NK-92 (cell line): ENCODE results near the gene WRNIP1.
"Not testable (repeated sequence)": the region's sequence is repeated elsewhere in the genome, so short reads cannot be mapped to it uniquely, and the experiment has no call there.

Experiments used
- DNase-seq: peaks from one replicate; lab custom pipeline; 2025; ENCODE audit not compliant: unreplicated experiment; lab: John Stamatoyannopoulos, UW

The WRNIP1 gene

DNA sequence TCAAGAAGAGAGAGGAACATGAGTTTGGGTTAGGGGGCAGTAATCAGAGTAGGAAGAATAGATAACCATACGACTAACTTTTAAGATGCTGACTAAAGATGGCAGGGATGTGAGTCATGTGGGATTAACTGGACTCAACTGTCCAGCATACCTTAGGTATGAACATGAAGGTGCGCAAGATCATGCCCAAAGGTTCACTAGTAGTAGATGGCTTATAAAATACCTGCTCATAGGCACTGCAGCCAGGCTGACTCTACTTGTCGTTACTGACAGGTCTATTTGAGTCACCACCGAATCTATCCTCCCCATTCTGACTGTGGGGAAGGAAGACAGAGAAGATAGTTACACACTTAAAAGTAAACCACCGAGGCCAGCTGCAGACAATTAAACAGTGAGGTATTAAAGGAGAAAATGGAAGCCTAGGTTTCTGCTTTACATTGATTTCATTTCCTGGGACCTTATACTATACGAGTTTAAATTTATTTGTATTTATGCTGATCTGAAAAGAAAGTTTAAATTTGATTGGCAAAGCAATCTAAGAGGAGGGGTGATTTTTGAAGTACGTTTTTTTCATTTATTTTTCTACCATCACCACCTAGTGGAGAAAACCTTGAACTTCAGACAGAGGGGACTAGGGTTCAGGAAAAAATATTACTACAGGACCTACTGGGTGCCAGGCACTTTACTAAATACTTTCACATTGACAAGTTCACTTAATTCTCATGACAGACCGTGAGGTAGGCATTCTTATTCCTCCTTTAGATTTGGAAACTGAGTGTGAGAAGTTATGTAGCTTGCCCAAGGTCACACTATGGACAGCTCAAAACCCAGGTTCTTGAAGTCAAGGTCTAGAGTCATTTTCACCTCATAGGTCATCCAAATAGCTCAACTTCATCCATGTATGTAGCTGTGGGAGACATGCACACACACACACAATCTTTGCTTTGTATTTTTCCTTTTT, 4.0 kb upstream of the WRNIP1 start:
- DNase-seq = no peak

DNA sequence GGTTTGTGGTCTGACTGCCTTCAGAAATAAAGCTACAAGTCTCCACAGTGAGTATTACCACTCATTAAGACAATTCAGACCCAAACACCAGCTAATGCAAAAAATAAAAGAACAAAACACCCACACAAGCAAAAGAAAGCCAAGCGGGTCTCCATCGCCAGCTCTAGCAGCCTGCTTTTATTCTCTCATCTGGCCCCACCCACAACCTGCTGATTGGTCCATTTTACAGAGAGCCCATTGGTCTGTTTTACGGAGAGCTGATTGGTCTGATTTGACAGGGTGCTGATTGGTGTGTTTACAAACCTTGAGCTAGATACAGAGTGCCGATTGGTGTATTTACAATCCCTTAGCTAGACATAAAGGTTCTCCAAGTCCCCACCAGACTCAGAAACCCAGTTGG, 2.3 kb upstream of the WRNIP1 start:
- DNase-seq = not testable (repeated sequence)

DNA sequence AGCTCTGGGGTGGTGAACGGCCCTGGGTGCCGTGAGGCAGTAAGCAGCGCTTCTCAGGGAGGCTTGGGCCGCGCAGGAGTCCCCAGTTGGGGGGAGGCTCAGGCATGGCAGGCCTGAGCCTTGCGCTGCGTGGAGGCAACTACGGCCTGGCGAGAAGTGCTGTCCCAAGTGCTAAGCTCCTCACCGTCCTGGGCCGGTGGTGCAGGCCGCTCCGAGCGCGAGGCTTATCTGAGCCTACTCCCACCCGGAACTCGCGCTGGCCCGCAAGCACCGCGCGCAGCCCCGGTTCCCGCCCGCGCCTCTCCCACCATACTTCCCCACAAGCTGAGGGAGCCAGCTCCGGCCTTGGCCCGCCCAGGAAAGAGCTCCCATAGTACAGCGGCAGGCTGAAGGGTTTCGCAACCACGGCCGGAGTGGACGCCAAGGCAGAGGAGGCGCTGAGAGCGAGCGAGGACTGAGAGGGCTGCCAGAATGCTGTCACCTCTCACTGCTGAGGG, 1.8 kb upstream of the WRNIP1 start:
- no peak for DNase-seq

DNA sequence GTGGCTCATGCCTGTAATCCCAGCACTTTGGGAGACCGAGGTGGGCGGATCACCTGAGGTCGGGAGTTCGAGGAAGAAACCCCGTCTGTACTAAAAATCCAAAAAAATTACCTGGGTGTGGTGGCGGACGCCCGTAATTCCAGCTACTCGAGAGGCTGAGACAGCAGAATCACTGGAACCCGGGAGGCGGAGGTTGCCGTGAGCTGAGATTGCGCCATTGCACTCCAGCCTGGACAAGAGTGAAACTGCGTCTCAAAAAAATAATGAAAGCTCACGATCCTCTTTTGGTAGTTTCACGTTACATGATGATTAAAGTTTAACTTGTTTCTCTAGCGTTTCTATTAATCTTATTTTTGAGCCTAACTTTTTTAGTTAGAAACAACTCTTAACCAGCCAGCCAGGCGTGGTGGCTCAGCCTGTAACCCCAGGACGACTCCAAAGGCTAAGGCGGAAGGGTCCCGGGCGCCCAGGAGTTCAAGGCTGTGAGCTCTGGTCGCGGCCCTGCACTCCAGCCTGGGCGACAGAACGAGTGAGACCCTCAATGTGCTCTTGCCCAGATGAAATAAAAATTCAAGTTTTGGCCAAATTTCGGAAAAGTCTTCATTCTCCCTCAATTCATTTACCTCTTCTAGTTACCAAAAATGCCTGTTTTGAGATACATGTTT, 1.2 kb upstream of the WRNIP1 start:
- no peak for DNase-seq

DNA sequence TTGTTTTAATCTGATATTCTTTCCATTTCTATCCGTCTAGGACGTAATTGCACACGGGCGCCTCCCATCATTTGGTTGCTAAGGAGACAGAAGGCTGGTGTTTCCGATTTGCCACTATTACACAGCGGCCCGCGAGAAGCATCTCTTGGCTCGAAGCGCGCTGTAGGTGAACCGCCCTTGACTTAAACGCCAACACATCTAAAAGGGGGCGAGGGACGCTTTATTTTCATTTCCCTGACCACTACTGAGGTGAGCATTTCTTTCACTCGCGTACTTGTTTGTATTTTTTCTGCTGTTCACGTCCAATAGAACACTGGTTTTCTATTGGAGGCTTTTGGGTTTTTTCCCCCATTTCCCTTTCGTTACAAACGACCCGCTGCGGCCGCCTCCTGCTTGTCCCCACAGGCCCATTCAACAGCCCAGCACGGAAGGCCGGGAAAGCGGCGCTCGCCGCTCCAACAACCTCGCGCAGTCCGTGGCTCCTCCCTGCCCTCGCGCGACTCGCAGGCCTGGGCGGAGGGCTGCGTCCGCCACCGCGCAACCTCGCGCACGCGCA, 505 bp upstream of the WRNIP1 start:
- no peak for DNase-seq

DNA sequence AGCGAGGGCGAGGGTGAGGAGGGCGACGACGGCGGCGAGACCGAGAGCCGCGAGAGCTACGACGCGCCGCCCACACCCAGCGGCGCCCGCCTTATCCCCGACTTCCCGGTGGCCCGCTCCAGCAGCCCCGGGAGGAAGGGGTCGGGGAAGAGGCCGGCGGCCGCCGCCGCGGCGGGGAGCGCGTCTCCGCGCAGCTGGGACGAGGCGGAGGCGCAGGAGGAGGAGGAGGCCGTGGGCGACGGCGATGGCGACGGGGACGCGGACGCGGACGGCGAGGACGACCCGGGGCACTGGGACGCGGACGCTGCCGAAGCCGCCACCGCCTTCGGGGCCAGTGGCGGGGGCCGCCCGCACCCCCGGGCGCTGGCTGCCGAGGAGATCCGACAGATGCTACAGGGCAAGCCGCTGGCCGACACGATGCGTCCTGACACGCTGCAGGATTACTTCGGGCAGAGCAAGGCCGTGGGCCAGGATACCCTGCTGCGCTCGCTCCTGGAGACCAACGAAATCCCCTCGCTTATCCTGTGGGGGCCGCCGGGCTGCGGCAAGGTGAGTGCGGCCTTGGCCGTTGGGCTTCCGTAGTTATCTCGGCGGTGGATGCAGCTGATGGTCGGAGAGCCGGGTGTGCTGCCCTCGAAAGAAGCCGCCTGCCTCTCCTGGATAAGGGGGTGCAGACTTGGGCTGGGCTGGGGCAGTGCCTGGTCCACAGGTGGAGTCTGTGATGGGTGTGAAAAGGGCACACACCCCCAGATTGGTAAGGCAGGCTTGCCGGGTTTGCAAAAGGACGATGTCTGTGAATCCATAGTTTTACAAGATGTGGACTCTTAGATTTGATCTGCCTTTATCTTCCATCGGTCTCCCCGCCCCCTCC, 938 bp downstream of the WRNIP1 start:
- DNase-seq = no peak

DNA sequence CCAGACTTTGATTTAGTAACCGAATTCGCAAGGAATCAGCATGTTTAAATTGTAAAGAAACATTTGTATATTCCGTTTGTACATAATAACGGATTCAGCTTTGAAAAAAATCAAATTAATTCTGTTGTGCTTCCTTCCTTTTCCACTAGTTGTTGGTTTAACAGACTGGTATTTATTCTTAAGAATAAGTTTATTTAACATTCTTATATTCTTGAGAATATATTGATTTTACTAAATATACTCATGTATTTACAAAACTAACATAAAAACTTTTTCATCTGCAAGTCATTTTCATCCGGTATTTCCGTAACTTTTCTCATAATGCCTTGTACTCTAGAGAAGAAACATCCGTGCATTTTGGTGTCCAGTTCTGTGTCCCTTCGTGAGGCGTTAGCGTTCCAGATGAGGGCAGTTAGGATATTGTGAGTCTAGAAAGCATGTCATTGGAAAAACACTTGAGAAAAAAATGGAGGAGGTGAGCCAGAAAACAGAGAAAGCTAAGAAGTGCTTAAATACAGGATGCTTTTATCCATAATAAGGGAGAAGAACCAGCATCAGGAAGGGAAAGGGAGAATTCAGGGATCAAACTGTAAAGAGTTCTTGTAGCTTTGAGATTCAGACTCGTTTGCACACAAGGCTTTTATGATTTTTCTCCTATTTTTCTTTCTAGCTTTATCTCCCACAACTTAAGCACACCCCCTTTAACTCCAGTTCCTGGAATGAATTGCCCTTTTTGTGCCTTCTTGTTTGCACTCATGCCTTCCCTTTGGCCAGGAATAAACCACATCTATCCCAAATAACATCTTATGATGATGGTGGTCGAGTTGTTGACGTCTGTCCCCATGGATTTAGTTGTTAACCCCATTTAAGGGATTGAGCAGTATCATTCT, 1.8 kb downstream of the WRNIP1 start:
- DNase-seq = no peak

DNA sequence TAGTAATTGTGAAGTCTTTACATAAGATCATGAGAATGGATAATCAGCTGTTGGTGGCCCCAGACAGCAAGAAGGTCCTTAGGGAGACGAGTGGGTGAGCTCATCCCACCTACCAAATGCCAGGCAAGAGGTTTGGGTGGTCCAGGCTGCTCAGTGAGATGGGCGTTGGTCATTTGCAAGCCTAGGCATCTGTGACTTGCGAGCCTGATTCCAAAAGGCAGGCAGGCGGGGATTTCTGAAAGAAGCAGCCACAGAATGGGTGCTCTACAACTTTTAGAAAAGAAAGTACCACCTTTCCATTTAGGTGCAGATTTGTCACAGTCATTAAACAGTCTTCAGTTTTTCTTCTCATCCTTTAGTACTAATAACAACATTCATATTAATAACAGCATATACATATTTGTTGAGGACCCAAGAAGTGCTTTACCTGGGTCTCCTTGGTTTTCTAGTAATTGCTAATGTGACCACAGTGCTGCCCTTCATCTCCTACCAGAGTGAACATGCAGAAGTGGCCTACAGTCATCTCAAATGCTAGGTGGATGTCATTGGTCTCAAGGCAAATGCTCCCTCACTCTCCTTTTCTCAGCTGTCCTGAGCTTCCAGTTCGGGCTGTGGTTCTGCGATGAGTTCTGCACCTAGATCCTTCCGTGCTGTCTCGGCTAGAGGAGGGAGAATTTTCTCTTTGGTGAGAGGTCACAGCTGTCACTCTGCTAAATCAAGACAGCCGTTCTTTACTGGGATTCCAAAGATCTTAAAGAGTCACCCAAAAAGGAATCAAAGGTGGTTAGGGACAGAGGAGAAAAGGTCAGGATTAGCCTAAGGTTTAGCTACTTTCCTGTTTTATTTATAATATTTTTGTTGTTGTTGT, 2.7 kb downstream of the WRNIP1 start:
- DNase-seq = no peak

DNA sequence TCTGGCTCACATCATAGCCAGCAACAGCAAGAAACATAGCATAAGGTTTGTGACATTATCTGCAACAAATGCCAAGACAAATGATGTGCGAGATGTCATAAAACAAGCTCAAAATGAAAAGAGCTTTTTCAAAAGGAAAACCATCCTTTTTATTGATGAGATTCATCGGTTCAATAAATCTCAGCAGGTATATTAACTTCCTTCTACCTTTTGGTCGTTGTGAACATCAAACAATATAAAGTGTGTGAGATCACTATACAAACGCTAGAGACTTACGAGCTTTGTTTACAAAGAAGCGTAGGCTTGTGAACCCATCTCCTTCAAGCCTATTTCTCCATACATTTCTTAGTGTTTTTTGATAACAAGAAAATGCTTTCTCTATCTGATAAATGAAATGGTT, 3.5 kb downstream of the WRNIP1 start:
- no peak for DNase-seq

DNA sequence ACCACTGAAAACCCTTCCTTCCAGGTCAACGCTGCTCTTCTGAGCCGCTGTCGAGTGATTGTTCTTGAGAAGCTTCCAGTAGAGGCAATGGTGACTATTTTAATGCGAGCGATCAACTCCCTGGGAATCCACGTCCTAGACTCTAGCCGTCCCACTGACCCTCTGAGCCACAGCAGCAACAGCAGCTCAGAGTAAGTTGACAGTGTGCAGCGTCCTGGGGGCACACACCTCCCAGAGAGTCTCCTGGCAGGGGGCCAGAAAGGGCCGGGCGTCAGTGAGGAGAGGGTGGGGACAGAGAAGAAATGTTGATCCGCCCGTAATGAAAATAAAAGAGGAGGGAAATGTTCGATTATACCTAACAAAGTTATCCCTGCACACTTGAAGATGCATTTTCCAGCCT, 5.0 kb downstream of the WRNIP1 start:
- DNase-seq = no peak

DNA sequence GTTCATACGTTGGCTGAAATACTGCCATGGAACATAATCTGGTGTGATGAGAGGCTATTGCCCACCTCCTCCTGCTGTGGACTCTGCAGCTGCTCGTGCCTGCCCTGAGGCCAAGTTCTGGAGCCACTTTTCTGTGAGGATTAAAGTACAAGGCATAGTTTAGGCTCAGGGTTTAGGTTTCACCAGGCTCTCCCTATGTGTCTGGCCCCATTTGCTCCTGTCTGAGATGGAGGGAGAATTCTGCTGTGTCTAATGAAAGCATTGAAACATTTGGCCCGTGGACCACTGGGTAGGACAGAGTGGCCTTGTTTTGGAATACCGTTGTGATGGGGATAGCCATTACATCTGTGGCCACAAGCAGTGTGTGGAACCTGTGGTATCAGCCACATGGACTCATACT, 5.9 kb downstream of the WRNIP1 start:
- DNase-seq = no peak

DNA sequence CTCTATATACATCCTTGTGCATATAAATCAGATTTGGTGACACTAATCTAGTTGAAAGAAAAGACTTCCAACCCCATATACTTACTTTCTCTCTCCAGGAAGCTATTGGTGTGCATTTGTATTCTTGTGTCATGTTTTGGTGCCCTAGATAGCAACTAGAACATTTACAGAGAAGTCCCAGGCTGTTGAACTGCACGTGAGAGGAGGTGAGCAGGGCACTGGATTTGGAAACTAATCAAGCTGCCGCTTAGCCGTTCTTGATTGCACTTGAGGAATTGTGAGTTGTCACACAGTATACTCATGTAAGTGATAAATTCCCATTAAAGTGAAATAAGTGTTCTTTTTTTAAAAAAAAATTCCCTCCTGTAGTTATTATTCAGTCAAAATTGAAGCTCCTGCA, 7.6 kb downstream of the WRNIP1 start:
- DNase-seq = no peak

DNA sequence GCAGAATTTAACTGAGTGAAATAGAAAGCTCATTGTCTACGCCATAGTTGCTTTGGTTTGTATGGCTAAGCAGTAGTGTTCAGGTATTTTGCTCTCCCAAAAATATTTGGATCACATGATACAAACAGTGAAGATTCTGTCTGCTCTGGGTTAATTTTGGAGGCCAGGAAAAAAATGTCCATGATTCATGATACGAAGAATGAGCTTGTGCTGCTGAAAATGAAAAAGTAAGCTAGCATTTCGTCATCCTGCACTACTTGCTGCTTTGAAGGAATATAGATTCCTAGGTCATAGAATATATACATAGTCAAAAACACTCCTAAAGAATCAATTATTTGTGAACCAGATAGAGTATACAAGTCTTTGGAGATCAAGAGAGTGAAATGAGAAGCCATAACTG, 8.3 kb downstream of the WRNIP1 start:
- DNase-seq = no peak

DNA sequence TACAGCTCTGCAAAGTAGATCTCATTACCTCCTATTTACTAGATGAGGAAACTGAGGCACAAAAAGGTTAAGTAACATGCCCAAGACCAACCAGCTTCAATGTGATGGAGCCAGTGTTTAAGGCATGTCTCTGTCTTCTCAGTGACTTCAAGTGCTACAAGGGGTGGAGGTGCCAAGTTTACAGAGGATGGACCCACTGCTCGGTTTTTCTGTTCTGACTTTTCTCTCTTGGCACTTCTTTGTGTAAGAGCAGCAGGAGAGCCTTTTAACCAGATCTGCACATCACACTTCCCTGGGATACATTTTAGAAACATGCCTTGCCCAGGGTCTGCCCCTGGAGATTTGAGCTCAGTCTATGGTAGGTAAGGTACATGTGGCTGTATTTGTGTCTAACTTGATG, 9.8 kb downstream of the WRNIP1 start:
- DNase-seq = no peak

DNA sequence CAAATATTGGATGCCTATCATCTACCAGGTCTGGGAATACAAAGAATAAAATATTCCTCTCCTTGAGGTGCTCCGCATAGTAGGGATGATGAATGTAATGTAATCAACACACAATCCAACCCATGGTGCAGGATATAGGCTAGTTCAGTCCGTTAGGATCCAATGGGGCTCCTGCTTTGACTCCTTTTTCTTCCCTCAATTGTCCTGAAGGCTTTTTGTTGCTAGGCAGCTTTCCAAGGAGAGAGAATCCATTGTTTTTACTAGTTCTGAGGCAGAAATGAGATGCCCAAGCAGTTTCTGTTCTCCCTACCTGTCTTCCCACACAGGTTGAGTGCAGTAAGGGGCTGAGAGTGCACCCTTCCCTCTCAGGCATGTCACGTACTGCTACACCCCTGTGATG, 12.1 kb downstream of the WRNIP1 start:
- DNase-seq = no peak

DNA sequence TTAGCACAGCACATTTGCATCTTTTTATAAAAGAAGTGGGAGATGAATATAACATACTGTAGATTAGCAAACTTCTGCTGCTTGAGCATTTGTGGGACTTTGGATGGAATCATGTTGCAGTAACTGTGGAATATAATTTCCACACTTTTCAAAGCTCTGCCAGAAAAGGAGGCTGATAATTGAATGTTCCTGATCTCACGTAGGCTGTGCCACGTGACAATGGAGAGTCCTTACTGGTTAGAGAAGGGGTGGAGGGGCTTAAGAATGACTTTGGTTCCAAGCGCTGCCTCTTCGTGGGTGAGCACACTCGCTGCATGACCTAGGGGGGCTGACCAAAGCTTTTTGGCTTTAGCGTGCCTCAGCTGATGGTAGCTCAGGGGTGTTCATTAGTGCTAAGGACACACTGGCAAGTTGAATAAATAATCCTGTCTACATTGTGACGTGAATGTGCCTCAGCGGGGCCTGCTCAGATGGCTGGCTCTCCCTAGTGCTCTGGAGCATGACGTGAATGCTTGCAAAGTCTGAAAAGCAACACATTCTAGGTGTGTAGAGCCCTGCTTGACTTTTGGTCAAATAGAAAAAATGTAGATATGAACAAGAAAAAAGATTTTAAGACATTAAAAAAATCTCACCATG, 15.0 kb downstream of the WRNIP1 start:
- DNase-seq = no peak

DNA sequence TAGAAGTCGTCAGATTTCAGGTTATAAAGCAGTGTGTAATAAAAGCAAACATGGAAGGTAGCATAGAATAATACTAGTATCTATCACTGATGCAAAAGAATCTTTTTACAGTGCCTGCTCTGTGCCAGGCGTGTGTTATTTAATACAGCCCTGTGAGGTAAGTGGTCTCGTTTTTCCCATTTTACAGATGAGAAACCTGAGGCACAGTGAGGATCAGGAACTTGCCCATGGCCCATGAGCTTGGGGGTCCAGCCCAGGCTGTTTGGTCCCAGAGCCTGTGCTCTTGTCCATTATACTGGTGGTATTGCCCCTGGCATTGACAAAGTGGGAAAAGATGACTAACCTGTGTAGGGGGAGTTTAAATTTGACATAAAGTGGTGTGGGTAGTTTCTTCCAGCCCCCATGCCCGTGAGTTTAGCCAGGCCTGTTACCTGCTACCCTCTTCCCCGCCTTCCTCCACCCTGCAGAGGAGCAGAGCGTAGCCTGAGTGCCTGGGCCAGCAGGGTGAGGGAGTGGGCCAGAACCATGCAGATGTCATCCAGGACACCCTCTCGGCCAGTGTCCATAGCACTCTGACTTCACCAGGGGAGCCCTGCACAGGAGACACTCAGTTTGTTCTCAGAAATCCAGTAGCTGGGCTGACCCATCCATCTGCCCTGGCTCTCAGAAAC, 16.6 kb downstream of the WRNIP1 start:
- no peak for DNase-seq

DNA sequence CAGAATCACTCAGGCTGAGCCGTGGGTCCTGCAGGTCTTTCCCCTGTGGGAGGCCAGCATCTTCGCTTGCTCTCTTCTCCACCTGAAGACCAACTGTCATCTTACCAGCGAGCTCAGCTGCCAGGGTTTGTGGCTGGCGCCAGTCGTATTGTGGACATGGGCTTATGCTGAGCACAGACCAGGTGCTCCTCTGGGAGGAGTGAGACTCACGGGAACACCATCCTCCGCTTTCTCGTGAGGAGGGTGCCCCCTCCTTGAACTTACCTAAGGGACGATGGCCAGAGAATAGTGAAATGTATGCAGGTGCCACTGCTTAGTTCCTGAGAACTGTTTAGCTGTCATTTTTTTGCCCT, 17.1 kb downstream of the WRNIP1 start:
- no peak for DNase-seq
